Measurements from ENCODE around the gene NLK.

GRCh38 chr17:28008513-28008912, 34.0 kb upstream of the NLK start:
- no peak for TF ChIP-seq CTCF (IDR thresholded peaks at IDR 0.05)
- TF ChIP-seq POLR2A (IDR thresholded peaks at IDR 0.05), result no peak
- TF ChIP-seq EP300 (IDR thresholded peaks at IDR 0.05), result no peak

Data from tibial nerve (tissue), 4 donors.